ENCODE results near the gene REXO5.
"Not testable (repeated sequence)": the region's sequence is repeated elsewhere in the genome, so short reads cannot be mapped to it uniquely, and the experiment has no call there.

Gene REXO5, protein sequence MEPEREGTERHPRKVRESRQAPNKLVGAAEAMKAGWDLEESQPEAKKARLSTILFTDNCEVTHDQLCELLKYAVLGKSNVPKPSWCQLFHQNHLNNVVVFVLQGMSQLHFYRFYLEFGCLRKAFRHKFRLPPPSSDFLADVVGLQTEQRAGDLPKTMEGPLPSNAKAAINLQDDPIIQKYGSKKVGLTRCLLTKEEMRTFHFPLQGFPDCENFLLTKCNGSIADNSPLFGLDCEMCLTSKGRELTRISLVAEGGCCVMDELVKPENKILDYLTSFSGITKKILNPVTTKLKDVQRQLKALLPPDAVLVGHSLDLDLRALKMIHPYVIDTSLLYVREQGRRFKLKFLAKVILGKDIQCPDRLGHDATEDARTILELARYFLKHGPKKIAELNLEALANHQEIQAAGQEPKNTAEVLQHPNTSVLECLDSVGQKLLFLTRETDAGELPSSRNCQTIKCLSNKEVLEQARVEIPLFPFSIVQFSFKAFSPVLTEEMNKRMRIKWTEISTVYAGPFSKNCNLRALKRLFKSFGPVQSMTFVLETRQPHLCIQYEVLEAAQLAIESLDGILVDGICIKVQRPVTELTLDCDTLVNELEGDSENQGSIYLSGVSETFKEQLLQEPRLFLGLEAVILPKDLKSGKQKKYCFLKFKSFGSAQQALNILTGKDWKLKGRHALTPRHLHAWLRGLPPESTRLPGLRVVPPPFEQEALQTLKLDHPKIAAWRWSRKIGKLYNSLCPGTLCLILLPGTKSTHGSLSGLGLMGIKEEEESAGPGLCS

DNA sequence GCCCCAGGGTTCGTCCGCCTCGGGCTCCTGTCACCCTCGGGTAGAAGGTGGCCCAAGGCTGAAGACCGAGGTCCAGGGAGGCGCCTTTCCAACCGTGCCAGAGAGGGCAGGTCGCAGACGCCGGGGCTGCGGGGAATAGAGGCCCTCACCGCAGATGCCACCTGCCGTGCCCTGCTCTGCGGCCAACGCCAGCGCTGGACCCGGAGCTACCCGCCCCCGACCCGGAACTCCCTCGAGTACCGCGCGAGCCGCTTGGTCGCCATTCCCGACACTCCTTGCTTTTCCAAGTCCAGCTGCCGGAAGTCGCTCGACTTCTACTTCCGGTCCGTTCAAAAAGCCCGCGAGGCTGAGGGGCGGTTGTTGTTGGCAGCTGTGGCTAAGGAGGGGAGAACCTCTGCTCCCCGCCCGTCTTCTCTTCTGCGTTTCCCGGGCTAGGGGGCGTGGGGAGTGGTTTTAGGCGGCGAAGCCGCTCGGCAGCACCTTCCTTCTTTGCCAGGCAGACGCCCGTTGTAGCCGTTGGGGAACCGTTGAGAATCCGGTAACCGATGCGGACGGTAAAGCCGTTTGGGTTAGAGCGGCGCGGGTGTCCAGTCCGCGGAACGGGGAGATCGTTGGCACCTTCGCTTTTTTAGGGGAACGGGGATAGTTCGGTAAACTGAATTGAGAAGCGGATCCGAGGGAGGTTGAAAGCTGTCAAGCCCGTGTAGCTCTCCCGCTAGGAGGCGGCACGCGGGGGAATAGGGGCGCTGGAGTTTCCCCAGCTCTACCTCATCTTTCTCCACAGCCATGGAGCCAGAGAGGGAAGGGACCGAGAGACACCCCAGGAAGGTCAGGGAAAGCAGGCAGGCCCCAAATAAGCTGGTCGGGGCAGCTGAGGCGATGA lies at the start of gene REXO5, which contains the start of gene ERI2:
TSS of gene REXO5 (plus strand) at position 360 of the 883 bp plus-strand sequence. CDS start at position 787, 427 bp downstream.
TSS of gene ERI2 (minus strand) at position 305 of the 883 bp plus-strand sequence. CDS start at position 263, 42 bp downstream.
- DNase-seq (ENCODE audit: low read depth): peak; percentile 59

DNA sequence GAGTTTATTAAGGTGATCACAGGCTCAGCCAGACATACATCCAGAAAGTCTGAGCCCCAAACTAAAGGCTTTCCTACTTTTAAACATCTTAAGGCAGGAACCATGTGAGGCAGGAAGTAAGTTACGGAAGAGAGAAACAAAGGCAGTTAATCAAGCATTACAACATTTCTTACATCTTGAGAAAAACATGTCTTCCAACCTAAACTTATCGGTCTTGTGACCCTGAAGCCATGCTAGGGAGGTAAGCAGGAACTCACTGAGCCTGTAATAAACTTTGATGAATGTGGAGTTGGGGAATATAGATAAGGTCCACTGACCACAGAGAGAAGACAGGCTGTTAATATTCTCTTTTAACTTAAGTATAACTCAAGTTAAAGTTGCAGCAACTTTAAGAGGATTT lies 46.0 kb upstream of the REXO5 start:
- DNase-seq (ENCODE audit: low read depth): no peak

DNA sequence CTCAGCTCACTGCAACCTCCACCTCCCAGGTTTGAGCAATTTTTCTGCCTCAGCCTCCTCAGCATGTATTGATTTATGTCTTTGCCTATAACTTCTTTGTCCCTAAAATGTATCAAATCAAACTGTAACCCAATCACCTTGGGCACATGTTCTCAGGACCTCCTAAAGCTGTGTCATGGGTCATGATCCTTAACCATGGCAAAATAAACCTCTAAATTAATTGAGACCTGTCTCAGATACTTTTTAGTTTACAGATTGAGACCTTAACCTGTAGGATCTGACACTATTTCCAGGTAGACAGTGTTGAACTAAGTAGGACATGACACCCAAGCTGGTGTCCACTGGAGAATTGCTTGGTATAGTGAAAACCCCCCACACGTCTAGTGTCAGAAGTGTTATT lies 45.2 kb upstream of the REXO5 start:
- no peak for DNase-seq (ENCODE audit: low read depth)

DNA sequence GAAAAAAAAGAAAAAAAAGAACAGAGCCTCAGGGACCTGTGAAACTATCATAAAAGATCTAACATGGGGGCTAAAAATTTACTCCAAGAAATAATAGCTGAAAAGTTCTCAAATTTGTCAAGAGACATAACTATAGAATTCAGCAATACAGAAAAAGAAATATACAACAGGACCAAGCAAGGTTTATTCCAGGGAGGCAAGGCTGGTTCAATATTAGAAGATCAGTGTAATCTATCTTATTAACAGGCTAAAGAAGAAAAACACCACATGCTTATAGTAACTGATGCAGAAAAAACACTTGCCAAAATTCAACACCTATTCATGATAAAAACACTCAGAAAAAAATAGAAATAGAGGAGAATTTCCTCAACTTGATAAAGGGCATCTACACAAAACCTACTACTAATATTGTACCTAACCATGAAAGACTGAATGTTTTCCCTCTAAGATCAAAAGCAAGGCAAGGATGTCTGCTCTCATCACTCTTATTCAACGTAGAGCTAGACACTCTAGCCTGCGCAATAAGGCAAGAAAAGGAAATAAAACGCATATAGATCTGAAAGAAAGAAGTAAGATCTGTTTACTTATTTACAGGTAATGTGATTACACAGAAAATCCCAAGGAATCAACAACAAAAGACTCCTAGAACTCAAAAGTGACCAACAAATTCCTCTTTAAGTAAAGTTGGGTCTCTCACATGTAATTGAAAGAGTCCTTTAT lies 43.8 kb upstream of the REXO5 start:
- no peak for DNase-seq (ENCODE audit: low read depth)

DNA sequence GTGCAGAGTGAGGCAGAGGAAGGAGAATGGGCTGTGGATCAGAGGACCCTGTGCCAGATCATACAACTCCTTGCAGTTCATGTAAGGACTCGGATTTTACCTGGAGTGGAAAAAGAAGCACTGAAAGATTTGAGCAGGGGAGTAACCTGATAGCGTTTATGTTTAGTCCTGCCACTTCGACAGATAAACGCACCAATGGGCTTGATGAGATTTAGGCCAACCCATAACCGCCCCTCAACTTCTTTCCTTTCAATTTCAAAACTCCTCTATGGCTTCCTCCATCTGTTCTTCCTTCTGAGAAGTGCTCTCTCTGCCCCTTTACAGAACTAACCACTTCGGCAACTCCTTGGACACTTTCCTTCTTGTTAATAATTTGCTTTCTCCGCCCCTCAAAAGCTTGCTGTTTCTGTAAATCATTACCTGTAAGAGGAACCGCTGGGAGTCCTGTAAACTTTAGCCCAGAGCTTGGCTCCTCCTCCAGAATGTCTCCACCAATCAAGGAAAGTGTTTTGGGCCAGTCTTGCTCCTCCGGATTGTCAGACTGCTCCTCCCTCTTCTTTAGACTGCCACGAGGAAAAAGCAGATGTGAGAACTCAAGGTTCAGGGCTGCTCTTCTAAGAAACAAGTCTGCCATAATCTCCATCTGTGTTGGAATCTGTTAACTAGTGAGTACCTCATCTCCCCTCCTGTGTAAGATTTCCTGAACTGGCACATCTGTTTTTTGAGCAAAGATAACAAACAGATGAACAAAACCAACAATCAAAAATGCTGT lies 42.7 kb upstream of the REXO5 start, which contains the start of gene ACSM3:
TSS of gene ACSM3 (plus strand) at position 554 of the 772 bp plus-strand sequence. CDS start 6,021 bp downstream, outside the sequence.
- DNase-seq (ENCODE audit: low read depth): peak; percentile 26

DNA sequence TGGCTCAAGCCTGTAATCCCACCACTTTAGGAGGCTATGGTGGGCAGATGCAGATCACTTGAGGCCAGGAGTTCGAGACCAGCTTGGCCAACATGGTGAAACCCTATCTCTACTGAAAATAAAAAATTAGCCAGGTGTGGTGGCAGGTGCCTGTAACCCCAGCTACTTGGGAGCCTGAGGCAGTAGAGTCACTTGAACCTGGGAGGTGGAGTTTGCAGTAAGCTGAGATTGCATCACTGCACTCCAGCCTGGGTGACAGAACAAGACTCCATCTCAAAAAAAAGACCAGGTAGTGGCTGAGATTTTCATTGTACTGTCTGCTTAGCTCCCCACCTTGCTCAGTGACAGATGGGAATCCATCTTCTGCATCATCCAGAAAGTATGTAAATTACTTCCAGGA lies 41.9 kb upstream of the REXO5 start:
- DNase-seq (ENCODE audit: low read depth): not testable (repeated sequence)

DNA sequence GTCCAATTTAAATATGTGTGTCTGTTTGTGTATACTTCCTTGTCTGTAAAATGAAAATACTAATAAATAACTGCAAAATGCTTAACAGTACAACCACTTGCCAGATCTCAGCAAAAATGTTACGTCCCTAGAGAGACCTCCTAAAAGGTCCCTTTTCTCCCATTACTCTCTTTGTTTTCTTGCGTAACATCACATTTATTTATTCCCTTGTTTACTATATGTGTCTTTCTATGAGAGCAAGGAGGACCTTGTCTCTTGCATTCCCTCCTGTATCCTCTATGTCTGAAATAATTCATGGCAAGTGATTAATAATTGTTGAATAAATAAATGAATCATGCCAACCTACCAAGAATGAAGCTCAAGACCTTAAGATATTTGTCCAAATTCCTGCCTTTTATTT lies 40.6 kb upstream of the REXO5 start:
- no peak for DNase-seq (ENCODE audit: low read depth)

DNA sequence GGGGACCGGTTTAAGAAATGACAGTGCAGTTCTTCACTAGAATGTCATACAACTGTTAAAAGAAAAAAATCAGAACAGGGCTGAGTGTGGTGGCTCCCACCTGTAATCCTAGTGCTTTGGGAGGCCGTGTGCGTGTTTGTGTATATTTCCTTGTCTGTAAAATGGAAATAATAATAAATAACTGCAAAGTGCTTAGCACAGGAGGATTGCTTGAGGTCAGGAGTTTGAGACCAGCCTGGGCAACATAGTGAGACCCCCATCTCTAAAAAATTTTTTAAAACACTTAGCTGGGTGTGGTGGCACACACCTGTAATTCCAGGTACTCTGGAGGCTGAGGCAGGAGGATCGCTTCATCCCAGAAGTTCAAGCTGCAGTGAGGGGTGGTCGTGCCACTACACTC lies 40.0 kb upstream of the REXO5 start:
- no peak for DNase-seq (ENCODE audit: low read depth)

DNA sequence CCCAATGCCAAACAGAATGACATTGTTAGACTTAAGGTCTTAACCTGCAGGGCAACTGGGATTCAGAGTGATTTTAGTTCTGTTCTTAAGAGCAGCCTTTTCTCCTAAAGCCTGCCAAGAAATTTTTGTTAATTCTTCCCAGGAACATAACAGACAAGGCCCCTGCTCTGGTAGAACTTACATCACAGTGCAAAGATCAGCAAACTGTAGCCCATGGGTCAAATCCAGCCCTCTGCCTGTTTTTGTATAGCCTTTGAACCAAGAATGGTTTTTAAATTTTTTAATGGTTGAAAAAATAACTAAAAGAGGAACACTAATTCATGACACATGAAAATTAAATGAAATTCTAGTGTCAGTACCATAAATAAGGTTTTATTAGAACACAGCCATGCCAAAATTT lies 38.8 kb upstream of the REXO5 start:
- DNase-seq (ENCODE audit: low read depth): no peak

DNA sequence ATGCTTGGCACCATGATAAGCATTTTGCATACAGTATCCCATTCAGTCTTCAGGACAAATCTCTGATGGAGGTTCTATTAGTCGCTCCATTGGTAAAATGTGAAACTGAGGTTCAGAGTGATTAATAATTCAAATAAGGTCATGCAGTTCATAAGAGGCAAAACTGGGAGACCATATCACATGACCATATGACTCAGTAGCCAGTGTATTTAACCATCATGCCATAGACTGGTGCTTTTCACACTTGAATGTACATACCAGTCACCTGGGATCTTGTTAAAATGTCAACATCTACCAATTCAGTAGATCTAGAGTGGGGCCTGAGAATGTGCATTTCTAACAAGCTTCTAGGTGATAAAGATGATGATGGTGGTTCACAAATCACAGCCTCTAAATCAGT lies 38.2 kb upstream of the REXO5 start:
- DNase-seq (ENCODE audit: low read depth): no peak

DNA sequence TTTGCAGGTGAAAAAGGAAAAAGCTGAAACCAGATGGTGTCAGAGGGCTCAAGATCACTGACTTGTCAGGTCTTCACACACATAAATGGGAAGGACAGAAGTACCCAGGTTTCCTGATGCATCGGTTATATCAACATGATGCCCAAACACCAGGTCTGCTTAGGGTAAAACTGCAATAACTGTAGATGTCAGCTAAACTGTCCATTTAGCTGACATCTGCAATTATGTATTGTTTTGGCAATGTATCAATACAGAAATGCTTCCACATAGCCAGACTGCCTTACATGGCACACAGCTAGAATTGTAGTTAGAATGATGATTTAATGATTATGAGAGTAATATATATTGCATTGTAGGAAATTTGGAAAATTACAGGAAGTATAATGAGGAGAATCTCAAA lies 37.5 kb upstream of the REXO5 start:
- DNase-seq (ENCODE audit: low read depth): no peak

DNA sequence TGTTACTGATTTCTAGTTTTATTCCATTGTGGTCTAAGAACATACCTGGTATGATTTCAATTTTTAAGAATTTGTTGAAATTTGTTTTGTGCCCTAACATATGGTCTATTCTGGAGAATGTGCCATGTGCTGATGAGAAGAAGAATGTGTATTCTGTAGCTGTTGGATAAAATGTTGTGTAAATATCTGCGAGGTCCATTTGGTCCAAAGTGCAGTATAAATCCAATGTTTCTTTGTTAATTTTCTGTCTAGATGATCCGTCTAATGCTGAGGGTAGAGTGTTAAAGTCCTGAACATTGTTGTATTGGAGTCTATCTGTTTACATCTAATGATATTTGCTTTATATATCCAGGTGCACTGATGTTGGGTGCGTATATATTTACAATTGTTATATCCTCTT lies 32.6 kb upstream of the REXO5 start:
- no peak for DNase-seq (ENCODE audit: low read depth)

DNA sequence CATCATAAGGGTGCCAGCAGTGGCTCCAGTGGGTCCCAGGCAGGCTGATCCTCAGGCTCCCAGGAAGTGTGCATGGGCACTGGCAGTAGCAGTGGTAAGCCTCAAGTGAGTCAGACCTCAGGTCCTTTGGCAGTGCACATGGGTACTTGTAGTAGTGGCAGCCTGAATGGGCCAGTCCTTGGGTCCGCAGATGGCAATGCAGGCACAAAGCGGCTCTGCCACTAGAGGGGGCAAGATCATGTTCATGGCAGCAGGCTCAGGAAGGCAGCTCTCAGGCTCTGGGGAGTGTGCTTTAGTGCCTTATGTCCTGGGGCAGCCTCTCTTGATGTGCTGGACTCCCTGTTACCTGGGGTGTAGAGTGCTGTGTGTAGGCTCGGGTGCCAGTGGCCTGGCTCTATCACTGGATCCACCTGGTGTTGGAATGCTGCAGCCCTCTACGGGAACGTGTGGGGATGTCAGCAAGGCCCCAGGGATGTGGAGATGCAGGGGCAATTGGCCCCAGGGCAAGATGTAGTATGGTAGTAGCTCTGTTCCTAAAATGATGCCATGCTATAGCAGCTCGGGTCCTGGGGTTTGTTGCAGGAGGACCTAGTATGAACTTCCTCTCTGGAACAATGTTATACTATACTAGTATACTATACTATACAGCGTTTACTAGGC lies 31.5 kb upstream of the REXO5 start:
- peak; percentile 7 for DNase-seq (ENCODE audit: low read depth)

DNA sequence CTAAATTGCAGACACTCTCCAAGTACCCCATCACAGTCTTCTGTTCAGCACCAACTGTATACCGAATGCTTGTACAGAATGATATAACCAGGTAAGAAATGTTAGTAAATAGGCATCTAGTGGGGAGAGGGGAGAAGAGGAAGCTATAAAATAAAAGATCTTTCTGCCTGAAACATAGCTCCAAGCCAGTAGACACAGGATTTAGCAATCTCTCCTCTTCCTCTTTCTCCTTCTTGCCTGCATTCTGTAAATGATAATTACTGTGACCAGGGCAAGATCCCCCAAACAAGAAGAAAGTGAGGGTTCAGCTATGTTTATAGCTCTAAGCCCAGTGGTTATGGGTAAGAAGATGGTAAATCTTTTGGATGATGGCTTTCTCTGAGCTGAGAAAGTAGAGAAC lies 24.6 kb upstream of the REXO5 start:
- DNase-seq (ENCODE audit: low read depth): no peak

DNA sequence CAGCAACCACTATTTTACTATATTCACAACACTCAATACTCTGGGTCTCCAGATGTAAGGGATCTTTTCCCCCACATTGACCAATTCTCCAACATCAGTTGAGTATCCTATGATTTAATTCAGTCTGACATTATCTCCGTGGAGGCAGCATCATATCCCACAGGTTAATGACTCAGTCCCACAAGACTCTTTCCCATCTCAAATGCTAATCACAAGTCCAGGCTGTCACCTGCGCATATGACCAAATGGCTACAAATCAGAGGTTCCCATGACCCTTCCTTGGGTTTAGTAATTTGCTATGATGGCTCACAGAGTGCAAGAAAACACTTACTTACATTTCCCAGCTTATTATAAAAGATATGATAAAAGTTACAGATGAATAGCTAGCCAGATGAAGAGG lies 23.9 kb upstream of the REXO5 start:
- DNase-seq (ENCODE audit: low read depth): no peak

DNA sequence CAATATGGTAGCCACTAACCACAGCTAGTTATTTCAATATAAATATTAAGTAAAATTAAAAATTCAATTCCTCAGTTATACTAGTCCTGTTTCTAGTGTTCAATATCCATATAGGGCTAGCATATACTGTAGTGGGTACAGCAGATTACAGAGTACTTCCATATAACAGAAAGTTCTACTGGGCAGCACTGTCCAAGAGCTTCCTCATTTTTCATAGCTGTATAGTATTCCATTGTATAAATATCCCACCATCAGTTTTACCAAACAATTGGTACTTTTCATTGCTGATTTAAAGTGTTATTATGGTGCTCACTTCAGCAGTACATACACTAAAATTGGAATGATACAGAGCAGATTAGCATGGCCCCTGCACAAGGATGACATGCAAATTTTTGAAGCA lies 22.1 kb upstream of the REXO5 start:
- DNase-seq (ENCODE audit: low read depth): no peak

DNA sequence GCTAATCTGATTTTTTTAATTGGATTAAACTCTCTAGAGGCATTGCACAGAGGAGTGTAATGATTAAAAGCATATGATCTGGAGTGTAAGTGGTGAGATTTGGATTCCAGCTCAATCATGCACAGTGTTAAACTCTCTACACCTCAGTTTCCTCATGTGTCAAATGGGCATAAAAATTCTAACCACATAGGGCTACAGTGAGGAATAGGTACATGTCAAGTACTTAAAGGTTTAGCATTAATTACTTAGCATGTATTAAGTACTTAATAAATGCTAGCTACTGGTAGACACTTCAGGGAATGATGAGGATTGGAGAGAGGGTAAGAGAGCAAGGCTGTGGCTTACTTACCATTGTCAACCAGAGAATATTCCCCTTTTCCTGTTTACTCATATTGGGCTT lies 17.2 kb upstream of the REXO5 start:
- no peak for DNase-seq (ENCODE audit: low read depth)

DNA sequence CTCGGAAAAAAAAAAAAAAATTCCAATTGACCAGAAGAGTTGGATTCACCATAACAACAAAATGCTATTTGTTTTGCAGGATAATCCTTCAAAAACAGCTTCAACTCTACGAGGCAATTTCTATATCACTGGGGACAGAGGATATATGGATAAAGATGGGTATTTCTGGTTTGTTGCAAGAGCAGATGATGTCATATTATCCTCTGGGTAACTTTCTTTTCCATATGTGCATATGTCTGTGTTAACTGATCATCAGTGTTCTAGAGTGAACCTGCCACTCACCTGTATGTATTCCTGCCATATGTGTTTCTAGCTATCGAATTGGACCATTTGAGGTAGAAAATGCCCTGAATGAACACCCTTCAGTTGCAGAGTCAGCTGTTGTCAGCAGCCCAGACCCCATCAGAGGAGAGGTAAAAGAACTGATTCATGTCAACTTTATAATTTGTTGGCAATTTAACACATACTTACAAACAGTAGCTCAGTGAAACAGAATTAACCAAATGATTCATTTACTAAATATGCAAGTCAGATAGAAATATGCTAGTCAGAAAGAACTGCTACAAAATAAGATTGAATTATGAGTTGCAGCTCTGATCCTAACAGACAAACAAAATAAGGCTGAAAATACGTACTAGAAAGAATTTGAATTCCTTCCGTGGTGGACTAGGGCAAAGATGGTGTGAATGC lies 14.3 kb upstream of the REXO5 start:
- DNase-seq (ENCODE audit: low read depth): no peak

DNA sequence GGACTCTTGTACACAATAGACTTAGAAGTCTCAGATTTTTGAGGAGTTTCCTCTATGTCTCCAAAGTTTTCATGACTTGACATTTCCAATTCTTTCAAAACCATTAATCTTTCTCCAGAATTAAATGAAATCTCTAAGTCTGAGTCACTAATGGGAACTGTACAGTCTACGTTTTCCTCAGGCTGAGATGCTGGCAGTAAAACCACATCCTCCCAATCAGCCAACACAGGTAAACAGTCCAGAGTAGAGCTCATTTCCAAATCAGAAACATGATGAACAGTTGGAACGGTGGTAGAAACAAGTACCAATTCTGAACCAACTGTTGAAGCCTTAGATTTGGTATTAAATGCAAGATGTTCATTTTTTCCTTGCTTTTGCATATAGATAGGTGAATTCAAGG lies 8.0 kb upstream of the REXO5 start:
- no peak for DNase-seq (ENCODE audit: low read depth)

DNA sequence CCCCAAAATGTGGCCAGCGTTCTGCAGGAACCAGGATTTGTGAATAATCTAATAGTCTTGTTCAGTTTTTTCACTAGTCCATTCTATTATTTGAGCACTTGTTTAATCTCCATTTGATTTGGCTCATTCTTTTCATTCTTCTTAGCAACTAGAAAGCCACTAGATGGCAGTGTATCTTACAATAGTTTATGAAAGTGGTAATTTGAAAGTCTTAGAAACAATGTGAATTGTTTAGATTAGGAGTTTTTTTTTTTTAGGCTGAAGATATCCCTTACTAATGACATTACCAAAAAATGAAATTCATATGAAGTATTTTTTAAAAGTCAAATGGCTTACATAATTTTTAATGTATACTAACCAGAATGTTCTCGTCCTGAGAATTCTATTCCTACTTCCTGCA lies 6.7 kb upstream of the REXO5 start:
- DNase-seq (ENCODE audit: low read depth): no peak

All from activated T-helper 1 cell treated with Interleukin-2 at 50 U/mL for 16 hours (primary cell).